ENCODE data around the gene ABHD15.

- TF ChIP-seq ZNF8 (CRISPR knock-in tag; IDR thresholded peaks at IDR 0.05) (no peak), PPARA (CRISPR knock-in tag; IDR thresholded peaks at IDR 0.05; ENCODE audit: borderline replicate concordance) (no peak), PATZ1 (CRISPR knock-in tag; IDR thresholded peaks at IDR 0.05; ENCODE audit: borderline replicate concordance) (no peak), ZFP30 (CRISPR knock-in tag; IDR thresholded peaks at IDR 0.05) (no peak), ZFP3 (CRISPR knock-in tag; IDR thresholded peaks at IDR 0.05) (no peak), RARB (CRISPR knock-in tag; IDR thresholded peaks at IDR 0.05) (no peak), SNAI2 (CRISPR knock-in tag; IDR thresholded peaks at IDR 0.05) (no peak), ZC3H10 (CRISPR knock-in tag; IDR thresholded peaks at IDR 0.05) (no peak), ZNF70 (CRISPR knock-in tag; IDR thresholded peaks at IDR 0.05) (no peak), ESRRG (CRISPR knock-in tag; IDR thresholded peaks at IDR 0.05) (no peak), GLIS3 (CRISPR knock-in tag; IDR thresholded peaks at IDR 0.05) (no peak), TCF4 (CRISPR knock-in tag; IDR thresholded peaks at IDR 0.05; ENCODE audit: borderline replicate concordance) (no peak), BACH2 (CRISPR knock-in tag; IDR thresholded peaks at IDR 0.05; ENCODE audit: borderline replicate concordance) (no peak)
Observed at GRCh38 chr17:29587591-29587990, 20.8 kb upstream of the ABHD15 start.

All from SK-N-SH treated with all-trans-retinoic acid at 6 μM for 48 hours (cell line).